ENCODE results near the gene VPS4B. TPM values are rescaled to one million over a fixed set of nuclear protein-coding genes. Genes with fewer than 3 reads are reported as not detected.

VPS4B gene
- polyA plus RNA-seq, 1 experiment = 17.0 TPM

DNA sequence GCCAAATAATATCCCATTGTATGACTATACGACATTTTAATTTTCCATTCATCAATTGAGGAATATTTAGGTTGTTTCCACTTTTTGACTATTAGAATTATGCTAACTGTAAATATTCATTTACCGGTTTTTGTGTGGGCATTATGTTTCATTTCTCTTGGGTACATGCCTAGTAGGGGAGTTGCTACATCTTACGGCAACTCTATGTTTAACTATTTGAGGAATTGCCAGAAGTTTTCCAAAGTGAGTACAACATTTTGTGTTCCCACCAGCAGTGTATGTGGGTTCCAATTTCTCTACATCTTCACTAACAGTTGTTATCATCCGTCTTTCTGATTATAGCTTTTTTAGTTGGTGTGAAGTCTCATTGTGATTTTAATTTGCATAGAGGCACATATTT is 53.7 kb downstream of the VPS4B start:
- Histone ChIP-seq H3K36me3 (ENCODE audit: control insufficient read depth, insufficient read depth, low read length) (no peaks in the 10 kb centered on the region), H3K4me3 (ENCODE audit: low read depth, low read length) (no peak overlapping the region), H3K27me3 (ENCODE audit: control insufficient read depth, insufficient read depth, low read length) (no peaks in the 10 kb centered on the region)
- TF ChIP-seq, protein P1, sequence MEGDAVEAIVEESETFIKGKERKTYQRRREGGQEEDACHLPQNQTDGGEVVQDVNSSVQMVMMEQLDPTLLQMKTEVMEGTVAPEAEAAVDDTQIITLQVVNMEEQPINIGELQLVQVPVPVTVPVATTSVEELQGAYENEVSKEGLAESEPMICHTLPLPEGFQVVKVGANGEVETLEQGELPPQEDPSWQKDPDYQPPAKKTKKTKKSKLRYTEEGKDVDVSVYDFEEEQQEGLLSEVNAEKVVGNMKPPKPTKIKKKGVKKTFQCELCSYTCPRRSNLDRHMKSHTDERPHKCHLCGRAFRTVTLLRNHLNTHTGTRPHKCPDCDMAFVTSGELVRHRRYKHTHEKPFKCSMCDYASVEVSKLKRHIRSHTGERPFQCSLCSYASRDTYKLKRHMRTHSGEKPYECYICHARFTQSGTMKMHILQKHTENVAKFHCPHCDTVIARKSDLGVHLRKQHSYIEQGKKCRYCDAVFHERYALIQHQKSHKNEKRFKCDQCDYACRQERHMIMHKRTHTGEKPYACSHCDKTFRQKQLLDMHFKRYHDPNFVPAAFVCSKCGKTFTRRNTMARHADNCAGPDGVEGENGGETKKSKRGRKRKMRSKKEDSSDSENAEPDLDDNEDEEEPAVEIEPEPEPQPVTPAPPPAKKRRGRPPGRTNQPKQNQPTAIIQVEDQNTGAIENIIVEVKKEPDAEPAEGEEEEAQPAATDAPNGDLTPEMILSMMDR (IDR thresholded peaks at IDR 0.05; ENCODE audit: insufficient read depth, low read depth, low read length) = no peak
- POLR2A ChIA-PET = no interaction called here
- CTCF ChIA-PET = no interaction called here
- DNase-seq (ENCODE audit: low read depth) = no peak

DNA sequence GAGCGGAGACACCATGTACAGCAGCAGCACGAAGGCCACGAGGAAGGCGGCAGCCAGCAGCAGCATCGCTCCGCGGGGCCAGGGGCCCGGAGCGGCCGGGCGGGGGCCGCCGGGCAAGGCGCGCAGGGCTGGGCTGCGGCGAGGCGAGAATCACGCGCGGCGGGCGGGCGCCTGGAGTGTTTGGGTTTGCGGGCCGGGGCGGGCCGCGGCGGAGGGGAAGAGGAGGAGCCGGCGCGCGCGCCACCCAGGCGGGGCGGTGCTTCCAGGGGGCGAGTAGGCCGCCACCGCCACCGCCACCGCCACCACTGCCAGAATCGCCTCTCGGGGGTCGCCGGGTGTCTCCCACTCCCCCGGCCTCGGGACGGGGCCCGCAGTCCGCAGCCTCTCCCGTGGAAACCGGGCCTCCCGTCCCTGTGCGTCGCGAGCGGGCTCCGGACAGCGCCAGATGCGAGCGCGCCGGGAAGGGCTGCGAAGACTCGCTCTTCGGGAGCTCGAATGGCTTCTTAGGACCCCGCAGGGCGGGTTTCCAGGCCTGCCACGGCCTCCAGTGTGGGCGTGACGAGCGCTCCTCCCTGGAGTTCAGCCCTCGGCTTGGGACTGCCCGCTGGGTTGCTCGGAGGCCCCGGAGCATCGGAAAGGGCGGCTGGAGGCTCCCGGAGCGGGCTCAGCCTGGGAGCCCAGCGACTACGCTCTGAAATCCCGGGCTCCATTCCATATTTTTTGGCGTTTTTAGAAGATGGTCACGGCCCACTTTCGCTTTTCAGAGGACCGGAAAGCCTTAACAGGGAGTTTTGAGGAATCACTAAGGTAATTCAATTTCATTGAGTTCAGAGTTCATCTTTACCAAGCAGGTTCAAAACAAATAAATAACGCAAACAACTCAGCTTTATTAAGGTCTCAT is 55.0 kb downstream of the VPS4B start, which contains the start of gene KDSR:
TSS of gene KDSR (minus strand) at position 154 of the 901 bp plus-strand sequence. CDS start at position 66, 88 bp downstream.
- no peaks in the 10 kb centered on the region for H3K27me3 ChIP-seq (ENCODE audit: control insufficient read depth, insufficient read depth, low read length)
- TF ChIP-seq, protein P1 (IDR thresholded peaks at IDR 0.05; ENCODE audit: insufficient read depth, low read depth, low read length) = 0 out of 2 replicates have a peak, but pooled peaks have one; percentile 3
- POLR2A ChIA-PET = interaction anchor here (0.6 to 1.0 kb wide), 2 partner anchors 55 to 125 kb away, joined by 3 to 6 read pairs; partner anchors contain the start of gene VPS4B
- peak; percentile 93 for DNase-seq (ENCODE audit: low read depth)
- CTCF ChIA-PET = interaction anchor here (0.6 kb wide), 1 partner anchor 232 kb away, joined by 3 read pairs; no protein-coding TSS in a partner anchor
- peak within 1 kb of the TSS; percentile 96 for H3K4me3 ChIP-seq (ENCODE audit: low read depth, low read length)
- peaks cover 3% of the 10 kb centered on the region; the same call in 1 of the 2 replicates for H3K36me3 ChIP-seq (ENCODE audit: control insufficient read depth, insufficient read depth, low read length)

DNA sequence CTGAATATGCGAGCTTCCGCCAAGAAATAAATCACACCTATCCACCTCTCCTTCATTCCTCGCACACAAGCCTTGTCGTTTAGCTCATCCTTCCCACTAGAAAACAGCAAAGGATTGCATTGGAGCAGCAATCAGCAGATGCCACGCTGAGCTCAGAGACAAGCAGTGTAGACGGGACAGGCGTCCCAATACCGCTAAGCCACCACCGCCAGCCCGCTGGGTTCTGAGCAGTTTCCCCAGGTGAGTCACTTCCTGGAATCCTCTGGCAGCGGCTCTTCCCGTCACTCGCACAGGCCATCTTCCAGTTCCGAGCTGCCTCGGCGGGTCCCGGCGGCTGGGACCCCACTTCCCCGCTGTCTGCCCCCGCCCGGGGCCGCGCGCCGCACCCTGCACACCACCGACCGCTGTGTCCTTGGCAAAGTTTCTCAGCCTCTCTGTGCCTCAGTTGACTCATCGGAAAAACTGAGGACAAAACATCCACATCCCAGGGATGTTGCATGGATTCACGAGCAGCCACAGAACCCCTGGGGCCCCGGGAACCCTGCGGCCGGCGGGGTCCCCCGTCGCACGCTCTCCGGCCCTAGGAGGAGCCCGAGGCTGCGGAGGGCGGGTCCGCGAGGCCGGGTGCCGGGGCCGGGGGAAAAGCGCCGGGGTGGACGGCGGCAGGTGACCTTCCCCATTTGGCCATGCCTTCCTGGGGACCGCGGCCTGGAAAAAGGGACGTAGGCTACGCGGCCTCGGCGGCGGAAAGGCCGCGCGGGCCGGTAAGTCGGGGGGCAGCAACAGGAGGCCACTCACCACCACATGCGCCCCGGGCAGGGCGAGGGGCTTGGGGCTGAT is 55.8 kb downstream of the VPS4B start:
- TF ChIP-seq, protein P1 (IDR thresholded peaks at IDR 0.05; ENCODE audit: insufficient read depth, low read depth, low read length) = no peak
- ChIA-PET CTCF (interaction anchor here (0.5 to 1.7 kb wide), 4 partner anchors 12 to 264 kb away, joined by 3 to 7 read pairs (median 4); no protein-coding TSS in a partner anchor), POLR2A (interaction anchor here (1.0 kb wide), 1 partner anchor 56 kb away, joined by 6 read pairs; the partner anchor contains the start of gene VPS4B)
- Histone ChIP-seq H3K27me3 (ENCODE audit: control insufficient read depth, insufficient read depth, low read length) (no peaks in the 10 kb centered on the region), H3K4me3 (ENCODE audit: low read depth, low read length) (peak overlapping the region; percentile 96), H3K36me3 (ENCODE audit: control insufficient read depth, insufficient read depth, low read length) (peaks cover 6% of the 10 kb centered on the region; the same call in 1 of the 2 replicates)
- no peak for DNase-seq (ENCODE audit: low read depth)

DNA sequence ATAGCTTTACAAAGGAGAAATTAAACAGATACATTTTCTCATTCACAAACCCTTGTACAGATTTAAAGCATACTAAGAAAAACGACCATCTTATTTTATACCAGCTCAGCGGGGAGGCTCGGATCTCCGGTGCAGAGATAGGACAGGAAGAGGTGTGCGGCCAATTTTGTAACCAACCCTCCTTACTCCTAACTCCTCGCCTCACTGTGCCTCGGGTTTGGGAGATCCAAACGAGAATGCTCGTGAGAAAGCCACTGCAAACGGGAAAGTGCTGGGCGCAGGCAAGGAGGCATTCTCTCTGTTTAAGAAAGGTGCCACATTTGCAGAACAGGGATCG is 56.4 kb downstream of the VPS4B start:
- no peak for DNase-seq (ENCODE audit: low read depth)
- TF ChIP-seq, protein P1 (IDR thresholded peaks at IDR 0.05; ENCODE audit: insufficient read depth, low read depth, low read length) = no peak
- POLR2A ChIA-PET = no interaction called here

More for the DNA sequence above, 56.4 kb downstream of the VPS4B start:
- CTCF ChIA-PET = interaction anchor here (0.6 to 1.7 kb wide), 5 partner anchors 12 to 499 kb away, joined by 3 to 7 read pairs (median 4); no protein-coding TSS in a partner anchor
- H3K36me3 ChIP-seq (ENCODE audit: control insufficient read depth, insufficient read depth, low read length) = peaks cover 6% of the 10 kb centered on the region; the same call in 1 of the 2 replicates
- peak overlapping the region; percentile 96 for H3K4me3 ChIP-seq (ENCODE audit: low read depth, low read length)
- H3K27me3 ChIP-seq (ENCODE audit: control insufficient read depth, insufficient read depth, low read length) = no peaks in the 10 kb centered on the region

Measured in BJ (cell line).